K562 (cell line): Measurements from ENCODE around the gene HDAC5. TPM values are rescaled to one million over a fixed set of nuclear protein-coding genes. Genes with fewer than 3 reads are reported as not detected.
A peak's percentile ranks its signal among the peaks of the same experiment; 100 is the strongest.

Experiments
- CBX3 ChIP-seq, 2 experiments: IDR thresholded peaks; 1 replicate in 1 of 2; 2 replicates in 1 of 2; pipeline ENCODE4 v1.6.1; 2012; ENCODE audit warnings: inconsistent platforms in 2 of 2, low read length in 2 of 2, borderline replicate concordance in 1 of 2, control low read depth in 1 of 2
- CHD2 ChIP-seq: IDR thresholded peaks from 2 replicates; pipeline ENCODE4 v1.6.1; 2011; ENCODE audit warnings: low read depth, low read length
- FOS ChIP-seq: IDR thresholded peaks from 3 replicates; pipeline ENCODE4 v1.6.1; 2011; ENCODE audit not compliant: insufficient read length; ENCODE audit errors: extremely low read depth
- FOXK2 ChIP-seq, 2 experiments: fragments of 450-650 bp; IDR thresholded peaks in 1 of 2; conservative IDR thresholded peaks in 1 of 2; 2 replicates each; pipeline ENCODE4 v1.6.1; 2016; ENCODE audit warnings: low read depth in 2 of 2, mild to moderate bottlenecking in 1 of 2
- LEF1 ChIP-seq: fragments of 450-650 bp; IDR thresholded peaks from 2 replicates; pipeline ENCODE4 v1.6.1; 2016; ENCODE audit warnings: mild to moderate bottlenecking
- MAFG ChIP-seq: fragments of 450-650 bp; conservative IDR thresholded peaks from 2 replicates; pipeline ENCODE4 v1.6.1; 2016; ENCODE audit warnings: missing genetic modification characterization, missing compliant biosample characterization
- MEF2A ChIP-seq: IDR thresholded peaks from 2 replicates; pipeline ENCODE4 v1.6.1; 2011; ENCODE audit warnings: low read depth, mild to moderate bottlenecking, low read length, moderate library complexity; ENCODE audit not compliant: control insufficient read depth
- MTA2 ChIP-seq: fragments of 450-650 bp; IDR thresholded peaks from 2 replicates; pipeline ENCODE4 v1.6.1; 2016; ENCODE audit warnings: low read depth
- OTX1 ChIP-seq: fragments of 450-650 bp; formaldehyde crosslinking; IDR thresholded peaks from 2 replicates; pipeline ENCODE4 v1.4.0; 2022; ENCODE audit warnings: mild to moderate bottlenecking
- PBX2 ChIP-seq, 2 experiments: IDR thresholded peaks in 1 of 2; conservative IDR thresholded peaks in 1 of 2; 2 replicates each; pipeline ENCODE4 v1.6.1; 2016; ENCODE audit warnings: low read depth in 2 of 2, mild to moderate bottlenecking in 1 of 2, missing compliant biosample characterization in 1 of 2, missing genetic modification characterization in 1 of 2, moderate library complexity in 1 of 2
- PHF8 ChIP-seq: fragments of 200-600 bp; sonication (generic); IDR thresholded peaks from 2 replicates; pipeline ENCODE4 v1.6.1; 2012; ENCODE audit warnings: mixed run types, mild to moderate bottlenecking, inconsistent platforms, low read length, moderate library complexity, borderline replicate concordance
- TCF3 ChIP-seq: sonication (generic); formaldehyde crosslinking; IDR thresholded peaks from 2 replicates; pipeline ENCODE4 v1.4.0; 2020; ENCODE audit warnings: mild to moderate bottlenecking, missing genetic modification reagents
- ZMIZ1 ChIP-seq, 2 experiments: fragments of 150-350 bp in 1 of 2; IDR thresholded peaks; 2 replicates each; pipeline ENCODE4 v1.6.1; 2012 to 2016; ENCODE audit warnings: low read depth in 2 of 2, low read length in 2 of 2, mild to moderate bottlenecking in 1 of 2, moderate library complexity in 1 of 2
- ZNF57 ChIP-seq: fragments of 450-650 bp; formaldehyde crosslinking; IDR thresholded peaks from 2 replicates; pipeline ENCODE4 v1.4.0; 2020; ENCODE audit warnings: mild to moderate bottlenecking, moderate library complexity
- ZNF695 ChIP-seq: fragments of 450-650 bp; formaldehyde crosslinking; IDR thresholded peaks from 2 replicates; pipeline ENCODE4 v1.4.0; 2020; ENCODE audit warnings: mild to moderate bottlenecking, moderate library complexity
- polyA plus RNA-seq, 8 experiments: library from polyadenylated mRNA; depleted of rRNA in 4 of 8; stranded (reverse) in 5 of 8; unstranded in 3 of 8; fragments of >200 nt; fragmentation: Nextera tagmentation in 2 of 8; fragmentation: Illumina TruSeq in 1 of 8; extraction: Ambion mirVana in 2 of 8; extraction: Trizol in 1 of 8; gene quantifications; 2 replicates each; pipeline versions ENCODE4 v1.2.1 to v1.2.3, GENCODE V29; 2011 to 2014; ENCODE audit warnings: inconsistent platforms in 1 of 8, missing spikeins in 1 of 8
- total RNA-seq, 7 experiments: library from RNA; depleted of rRNA in 6 of 7; stranded (reverse); fragments of >200 nt in 6 of 7; fragmentation: Illumina TruSeq in 2 of 7; extraction: Trizol in 2 of 7; gene quantifications; 2 replicates each; pipeline versions ENCODE4 v1.2.1 to v1.2.3, GENCODE V29; 2011 to 2021; ENCODE audit warnings: low replicate concordance in 1 of 7
- TF ChIP-seq, protein P1 (sequence below): fragments of 200-800 bp; sonication (Bioruptor generic); IDR thresholded peaks from 2 replicates; pipeline ENCODE4 v1.6.1; 2017; ENCODE audit warnings: missing genetic modification characterization, missing compliant biosample characterization
- TF ChIP-seq, protein P2 (sequence below): fragments of 450-650 bp; IDR thresholded peaks from 2 replicates; pipeline ENCODE4 v1.6.1; 2016; ENCODE audit warnings: antibody characterized with exemption

HDAC5 gene
- total and polyA plus RNA-seq, 9 of the 15 experiments (the other 6 are each of a cell fraction or from before 2014, with no cell fraction given): 0.45 to 26.2 (median 16.4) TPM

DNA sequence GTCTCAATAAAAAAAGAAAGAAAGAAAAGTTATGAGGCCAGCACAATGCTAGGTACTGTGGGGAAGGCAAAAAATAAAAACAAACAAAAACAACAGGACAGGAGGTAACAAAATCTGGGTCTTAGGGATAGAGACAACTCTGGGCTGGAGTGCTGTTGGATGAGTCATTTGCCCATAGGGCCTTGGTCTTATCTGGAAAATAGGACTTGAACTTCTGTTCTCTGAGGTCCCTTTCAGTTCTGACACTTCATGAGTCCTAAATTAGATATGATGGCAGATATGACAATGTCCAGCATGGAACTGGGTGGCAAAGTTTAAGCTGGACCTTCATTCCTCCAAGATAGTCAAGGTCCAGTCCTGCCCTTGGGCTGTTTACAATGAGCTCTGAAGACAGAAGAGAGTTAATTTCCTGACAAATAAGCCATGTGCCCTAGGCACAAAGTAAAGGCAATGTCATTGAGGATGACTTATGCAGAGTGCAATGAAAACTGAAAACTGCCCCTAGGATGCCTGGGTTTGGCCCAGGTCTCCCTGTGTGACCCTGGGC, 8.9 kb upstream of the HDAC5 start (continued):
- TF ChIP-seq PBX2 (CRISPR knock-in tag; IDR thresholded peaks at IDR 0.05; ENCODE audit: low read depth): no peak
- TF ChIP-seq PBX2 (tag; conservative IDR thresholded peaks at IDR 0.05; ENCODE audit: low read depth): peak; percentile 54; the same call in 1 of the 2 replicates
- peak; percentile 65 for TF ChIP-seq LEF1
- peak in 1 of 2 experiments; percentile 29; a peak in 1 of 3 replicates for TF ChIP-seq CBX3 (IDR thresholded peaks at IDR 0.05; ENCODE audit: borderline replicate concordance in 1 of 2, low read length in 2 of 2)
- TF ChIP-seq MTA2: no peak
- no peak for TF ChIP-seq CHD2
- no peak for TF ChIP-seq ZNF57 (CRISPR knock-in tag)
- no peak for TF ChIP-seq ZNF695 (CRISPR knock-in tag)
- TF ChIP-seq MEF2A: peak; percentile 67; the same call in 1 of the 2 replicates
- TF ChIP-seq, protein P1, sequence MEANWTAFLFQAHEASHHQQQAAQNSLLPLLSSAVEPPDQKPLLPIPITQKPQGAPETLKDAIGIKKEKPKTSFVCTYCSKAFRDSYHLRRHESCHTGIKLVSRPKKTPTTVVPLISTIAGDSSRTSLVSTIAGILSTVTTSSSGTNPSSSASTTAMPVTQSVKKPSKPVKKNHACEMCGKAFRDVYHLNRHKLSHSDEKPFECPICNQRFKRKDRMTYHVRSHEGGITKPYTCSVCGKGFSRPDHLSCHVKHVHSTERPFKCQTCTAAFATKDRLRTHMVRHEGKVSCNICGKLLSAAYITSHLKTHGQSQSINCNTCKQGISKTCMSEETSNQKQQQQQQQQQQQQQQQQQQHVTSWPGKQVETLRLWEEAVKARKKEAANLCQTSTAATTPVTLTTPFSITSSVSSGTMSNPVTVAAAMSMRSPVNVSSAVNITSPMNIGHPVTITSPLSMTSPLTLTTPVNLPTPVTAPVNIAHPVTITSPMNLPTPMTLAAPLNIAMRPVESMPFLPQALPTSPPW (CRISPR knock-in tag): peak; percentile 27
- TF ChIP-seq, protein P2, sequence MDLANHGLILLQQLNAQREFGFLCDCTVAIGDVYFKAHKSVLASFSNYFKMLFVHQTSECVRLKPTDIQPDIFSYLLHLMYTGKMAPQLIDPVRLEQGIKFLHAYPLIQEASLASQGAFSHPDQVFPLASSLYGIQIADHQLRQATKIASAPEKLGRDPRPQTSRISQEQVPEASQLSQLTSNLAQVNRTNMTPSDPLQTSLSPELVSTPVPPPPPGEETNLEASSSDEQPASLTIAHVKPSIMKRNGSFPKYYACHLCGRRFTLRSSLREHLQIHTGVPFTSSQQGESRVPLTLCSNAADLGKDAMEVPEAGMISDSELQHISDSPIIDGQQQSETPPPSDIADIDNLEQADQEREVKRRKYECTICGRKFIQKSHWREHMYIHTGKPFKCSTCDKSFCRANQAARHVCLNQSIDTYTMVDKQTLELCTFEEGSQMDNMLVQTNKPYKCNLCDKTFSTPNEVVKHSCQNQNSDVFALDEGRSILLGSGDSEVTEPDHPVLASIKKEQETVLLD: no peak
- TF ChIP-seq ZMIZ1 (IDR thresholded peaks at IDR 0.05; ENCODE audit: low read depth in 2 of 2, low read length in 2 of 2): no peak
- TF ChIP-seq FOS: peak; percentile 55
- peak; percentile 27 to 28; a peak in 1 of 4 replicates for TF ChIP-seq FOXK2 (conservative IDR thresholded peaks at IDR 0.05 in 1 of 2, IDR thresholded peaks at IDR 0.05 in 1 of 2; ENCODE audit: low read depth in 2 of 2)
- TF ChIP-seq OTX1: no peak
- TF ChIP-seq TCF3 (CRISPR knock-in tag): peak; percentile 37; the same call in 1 of the 2 replicates
- TF ChIP-seq PHF8: no peak
- TF ChIP-seq MAFG (tag): no peak
